MCF 10A (cell line): Measurements from ENCODE around the gene GJC1. TPM values are rescaled to one million over a fixed set of nuclear protein-coding genes. Genes with fewer than 3 reads are reported as not detected.

Experiments
- BruUV-seq: library from RNA; stranded (reverse); fragments of 400-500 nt; replicated peaks from 2 replicates; lab custom pipeline; 2021; lab: Mats Ljungman, UMichigan
- CTCF ChIA-PET: fragments of 300-600 bp; sonication (Branson Sonifier 250); formaldehyde crosslinking; extraction: SDS; loops from one replicate; lab custom pipeline; 2021; ENCODE audit warnings: antibody characterized with exemption, inconsistent platforms; lab: Yijun Ruan, JAX
- POLR2A ChIA-PET: fragments of 300-600, 350-650 bp; sonication (Branson Sonifier 250); formaldehyde crosslinking; extraction: SDS; loops from one replicate; lab custom pipeline; 2020; ENCODE audit warnings: antibody characterized with exemption, inconsistent platforms; lab: Yijun Ruan, JAX
- DNase-seq: peaks from one replicate; pipeline ENCODE4 v3.0.0-alpha.2; 2018; ENCODE audit not compliant: unreplicated experiment
- H3K27ac Mint-ChIP-seq: one replicate; pipeline ENCODE4 v1.8.0; 2022; ENCODE audit warnings: mild to moderate bottlenecking, low read depth, mixed read lengths; ENCODE audit not compliant: unreplicated experiment
- H3K27me3 Mint-ChIP-seq: one replicate; pipeline ENCODE4 v1.8.0; 2022; ENCODE audit warnings: mixed read lengths; ENCODE audit not compliant: insufficient read depth, unreplicated experiment
- H3K36me3 Mint-ChIP-seq: one replicate; pipeline ENCODE4 v1.8.0; 2022; ENCODE audit warnings: mild to moderate bottlenecking, moderate library complexity, mixed read lengths; ENCODE audit not compliant: insufficient read depth, unreplicated experiment
- H3K4me1 Mint-ChIP-seq: one replicate; pipeline ENCODE4 v1.8.0; 2022; ENCODE audit warnings: mixed read lengths; ENCODE audit not compliant: insufficient read depth, unreplicated experiment
- H3K4me3 Mint-ChIP-seq: one replicate; pipeline ENCODE4 v1.8.0; 2022; ENCODE audit warnings: mild to moderate bottlenecking, moderate library complexity, mixed read lengths; ENCODE audit not compliant: unreplicated experiment
- H3K9me3 Mint-ChIP-seq: one replicate; pipeline ENCODE4 v1.8.0; 2022; ENCODE audit warnings: mixed read lengths; ENCODE audit not compliant: unreplicated experiment
- CTCF ChIP-seq: fragments of 200-600 bp; IDR thresholded peaks from one replicate; pipeline ENCODE4 v1.8.0; 2022; ENCODE audit warnings: antibody characterized with exemption, mild to moderate bottlenecking; ENCODE audit not compliant: unreplicated experiment
- intact Hi-C: fragments of 100-400 bp; cut with micrococcal nuclease; formaldehyde crosslinking; loops from 2 replicates; pipeline ENCODE4 v1.14.1; 2022
- total RNA-seq: library from RNA; stranded (reverse); gene quantifications from 2 replicates; pipeline ENCODE4 v1.2.3, GENCODE V29; 2022

The GJC1 gene
- total RNA-seq, 1 experiment from 2014 or later, result 6.9 TPM

DNA sequence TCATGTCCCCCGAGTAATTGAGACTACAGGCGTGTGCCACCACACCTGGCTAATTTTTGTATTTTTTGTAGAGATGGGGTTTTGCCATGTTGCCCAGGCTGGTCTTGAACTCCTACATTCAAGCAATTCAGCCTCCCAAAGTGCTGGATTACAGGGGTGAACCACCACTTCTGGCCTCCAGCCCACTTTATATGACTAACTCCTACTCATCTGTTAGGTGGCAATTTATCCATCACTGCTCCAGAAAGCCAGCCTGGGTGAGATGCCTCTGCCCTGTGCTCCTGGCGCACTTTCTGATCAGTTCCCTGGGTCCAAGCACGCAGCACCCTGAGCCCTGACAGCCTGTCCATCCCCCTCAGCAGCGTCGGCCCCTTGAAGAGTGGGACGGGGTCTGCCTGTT is 41.9 kb downstream of the GJC1 start:
- DNase-seq, result peak; percentile 12
- intact Hi-C loops, result no loop called here
- no peaks in the 10 kb centered on the region for H3K9me3 Mint-ChIP-seq
- no peaks in the 10 kb centered on the region for H3K4me1 Mint-ChIP-seq
- no peak overlapping the region for H3K27ac Mint-ChIP-seq
- POLR2A ChIA-PET, result no interaction called here
- CTCF ChIA-PET, result interaction anchor here (1.0 kb wide), 1 partner anchor 9 kb away, joined by 3 read pairs; no protein-coding TSS in a partner anchor
- H3K27me3 Mint-ChIP-seq, result peaks cover 10% of the 10 kb centered on the region
- no TSS peak for BruUV-seq
- peaks cover 4% of the 10 kb centered on the region for H3K36me3 Mint-ChIP-seq
- no peak for TF ChIP-seq CTCF
- H3K4me3 Mint-ChIP-seq, result no peak overlapping the region

DNA sequence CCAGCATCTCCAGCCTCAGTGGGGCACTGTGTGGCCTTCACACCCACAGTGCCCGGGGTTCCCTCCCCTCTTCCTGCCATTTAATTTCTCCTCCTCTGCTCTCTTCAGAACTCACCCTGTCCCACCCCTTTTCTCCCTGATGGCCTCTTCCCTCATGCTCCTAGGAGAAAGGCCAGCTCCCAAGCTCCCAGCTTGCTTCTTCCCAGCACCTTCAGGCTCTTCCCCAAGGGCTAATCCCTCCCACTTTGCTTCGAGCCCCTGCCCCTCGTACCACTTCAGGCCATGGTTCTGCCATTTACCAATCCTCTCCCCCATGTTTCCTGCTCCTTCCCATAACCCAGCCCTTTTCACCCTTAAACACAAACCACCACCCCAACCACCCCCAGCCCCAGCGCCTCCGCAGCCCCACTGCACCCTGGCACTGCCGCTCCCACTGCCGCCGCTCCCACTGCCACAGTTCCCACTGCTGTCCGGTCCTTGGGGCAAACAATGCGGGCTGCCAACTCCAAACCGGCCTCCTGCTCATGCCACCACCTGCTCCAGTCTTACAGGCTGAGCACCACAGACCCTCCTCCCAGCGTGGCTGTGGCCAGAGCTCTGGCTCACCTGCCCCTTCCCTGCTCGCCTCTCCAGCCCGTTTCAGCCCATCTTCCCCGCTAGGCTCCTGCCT is 42.7 kb downstream of the GJC1 start:
- Mint-ChIP-seq H3K27ac (no peak overlapping the region), H3K27me3 (peaks cover 10% of the 10 kb centered on the region), H3K9me3 (no peaks in the 10 kb centered on the region), H3K4me3 (no peak overlapping the region), H3K36me3 (peaks cover 4% of the 10 kb centered on the region), H3K4me1 (no peaks in the 10 kb centered on the region)
- ChIA-PET POLR2A (no interaction called here), CTCF (interaction anchor here (0.6 to 1.0 kb wide), 3 partner anchors 8 to 94 kb away, joined by 3 to 5 read pairs (median 4); no protein-coding TSS in a partner anchor)
- no peak for DNase-seq
- intact Hi-C loops, result no loop called here
- no peak for TF ChIP-seq CTCF
- BruUV-seq, result no TSS peak

- Mint-ChIP-seq H3K4me3 (no peak overlapping the region), H3K27me3 (peaks cover 10% of the 10 kb centered on the region), H3K36me3 (no peaks in the 10 kb centered on the region), H3K4me1 (no peaks in the 10 kb centered on the region), H3K27ac (no peak overlapping the region), H3K9me3 (no peaks in the 10 kb centered on the region)
- ChIA-PET CTCF (no interaction called here), POLR2A (no interaction called here)
- DNase-seq, result no peak
- intact Hi-C loops, result no loop called here
- BruUV-seq, result no TSS peak
- no peak for TF ChIP-seq CTCF
Measured at GRCh38 chr17:44786551-44787081, 43.5 kb downstream of the GJC1 start.

- BruUV-seq, result no TSS peak
- Mint-ChIP-seq H3K4me3 (no peak overlapping the region), H3K27me3 (peaks cover 10% of the 10 kb centered on the region), H3K36me3 (no peaks in the 10 kb centered on the region), H3K9me3 (no peaks in the 10 kb centered on the region), H3K27ac (no peak overlapping the region), H3K4me1 (no peaks in the 10 kb centered on the region)
- ChIA-PET CTCF (no interaction called here), POLR2A (interaction anchor here (0.5 kb wide), 1 partner anchor 32 kb away, joined by 4 read pairs; no protein-coding TSS in a partner anchor)
- no peak for TF ChIP-seq CTCF
- no peak for DNase-seq
- intact Hi-C loops, result no loop called here
Measured at GRCh38 chr17:44785921-44786320, 44.2 kb downstream of the GJC1 start.
